DMS 273 (cell line): Measurements from ENCODE around the gene ARSG.
"Not testable (repeated sequence)": the region's sequence is repeated elsewhere in the genome, so short reads cannot be mapped to it uniquely, and the experiment has no call there.

Experiments used
- DNase-seq: peaks from one replicate; lab custom pipeline; 2025; ENCODE audit not compliant: unreplicated experiment; lab: John Stamatoyannopoulos, UW

Gene ARSG

DNA sequence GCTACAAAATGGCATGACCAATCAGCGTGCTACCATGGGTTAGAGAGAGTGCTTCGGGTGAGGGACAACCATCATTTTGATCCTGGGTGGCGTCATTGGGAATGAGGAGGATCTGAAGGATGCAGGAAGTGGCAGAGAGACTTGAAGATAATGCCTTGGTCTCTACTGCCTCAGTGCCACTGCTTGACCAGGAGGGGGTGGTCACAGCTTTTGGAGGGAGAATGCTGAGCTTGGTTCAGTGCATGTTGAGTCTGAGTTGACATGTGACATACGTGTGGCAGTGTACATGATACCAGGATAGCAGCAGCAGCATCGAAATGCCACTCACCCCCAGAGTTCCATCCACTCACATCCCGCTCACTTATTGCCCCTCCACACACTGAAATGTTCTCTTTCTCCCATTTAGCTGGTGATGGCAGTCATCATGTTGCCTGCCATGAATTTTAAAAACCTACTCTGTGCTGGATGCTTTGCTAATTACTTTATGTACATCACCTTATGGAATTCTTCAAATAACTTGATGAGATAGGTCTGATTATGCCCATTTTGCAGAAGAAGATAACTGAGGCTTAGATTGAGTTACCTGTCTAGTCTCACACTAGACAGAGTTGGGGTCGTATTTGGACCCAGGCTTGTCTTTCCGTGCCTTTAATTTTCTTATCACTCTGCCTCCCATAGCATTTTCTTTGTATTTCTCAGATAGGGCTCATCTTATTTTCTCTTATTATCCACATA lies 36.7 kb downstream of the ARSG start:
- DNase-seq: no peak

DNA sequence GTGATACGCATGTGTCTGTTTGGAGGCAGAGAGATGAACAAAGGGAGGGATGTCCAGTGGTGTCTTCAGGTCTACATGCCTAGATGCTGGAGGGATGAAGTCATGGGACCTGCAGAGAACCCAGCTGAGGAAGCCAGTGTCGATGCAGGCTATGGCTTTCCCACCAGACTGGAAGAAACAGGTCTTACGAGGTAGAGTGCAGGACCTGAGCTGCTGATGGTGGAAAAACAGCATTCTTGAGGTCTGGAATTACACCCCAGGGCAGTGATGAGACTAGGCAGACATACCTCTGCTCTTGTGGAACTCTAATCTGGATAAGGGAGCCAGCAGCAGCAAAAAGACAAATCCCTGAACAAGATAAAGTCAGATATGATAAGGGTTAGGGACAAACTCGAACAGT lies 37.4 kb downstream of the ARSG start:
- DNase-seq: no peak

DNA sequence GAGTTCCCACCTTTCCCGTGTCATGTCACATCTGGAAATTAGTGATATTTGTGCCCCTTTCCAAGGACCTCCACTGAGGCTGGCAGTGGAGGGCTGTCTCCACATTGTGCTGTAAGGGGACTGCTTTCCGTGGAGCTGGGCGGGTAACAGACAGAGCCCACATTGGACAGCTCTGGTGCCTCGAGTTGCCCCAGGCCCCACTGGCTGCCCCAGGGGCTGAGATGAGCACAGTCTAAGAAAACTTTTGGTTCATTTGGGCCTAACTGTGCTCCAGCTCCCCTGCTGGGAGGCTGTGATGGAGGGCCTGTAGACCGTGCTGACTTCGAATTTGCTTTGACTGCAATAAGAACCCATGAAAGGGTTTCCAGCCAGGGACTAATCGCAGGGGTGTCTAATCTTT lies 38.0 kb downstream of the ARSG start:
- no peak for DNase-seq

DNA sequence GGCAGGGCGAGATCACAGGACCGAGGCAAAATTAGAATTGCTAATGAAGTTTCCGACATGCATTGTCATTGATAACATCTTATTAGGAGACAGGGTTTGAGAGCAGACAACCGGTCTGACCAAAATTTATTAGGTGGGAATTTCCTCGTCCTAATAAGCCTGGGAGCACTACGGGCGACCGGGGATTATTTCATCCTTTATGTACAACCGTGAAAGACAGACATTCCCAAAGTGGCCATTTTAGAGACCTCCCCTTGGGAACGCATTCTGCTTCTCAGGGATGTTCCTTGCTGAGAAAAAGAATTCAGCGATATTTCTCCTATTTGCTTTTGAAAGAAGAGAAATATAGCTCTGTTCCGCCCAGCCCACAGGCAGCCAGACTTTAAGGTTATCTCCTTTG lies 40.6 kb downstream of the ARSG start:
- peak; percentile 22 for DNase-seq

DNA sequence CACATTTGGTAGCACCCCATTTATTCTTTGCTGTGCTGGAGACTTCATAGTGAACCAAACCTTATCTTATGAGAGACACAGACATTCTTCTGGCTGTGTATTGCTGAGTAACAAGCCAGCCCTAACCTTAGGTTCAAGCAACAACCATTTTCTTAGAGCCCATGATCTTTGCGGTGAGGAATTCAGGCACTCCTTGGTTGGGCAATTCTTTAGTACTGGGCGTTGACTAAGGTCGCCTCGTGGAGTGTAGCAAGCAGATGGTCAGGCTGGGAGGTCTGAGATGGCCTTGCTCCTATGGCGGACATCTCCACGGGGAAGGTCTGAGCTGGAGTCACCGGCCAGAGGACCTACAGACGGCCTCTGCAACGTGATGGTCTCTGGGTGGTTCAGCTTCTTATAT lies 43.1 kb downstream of the ARSG start:
- DNase-seq: no peak

DNA sequence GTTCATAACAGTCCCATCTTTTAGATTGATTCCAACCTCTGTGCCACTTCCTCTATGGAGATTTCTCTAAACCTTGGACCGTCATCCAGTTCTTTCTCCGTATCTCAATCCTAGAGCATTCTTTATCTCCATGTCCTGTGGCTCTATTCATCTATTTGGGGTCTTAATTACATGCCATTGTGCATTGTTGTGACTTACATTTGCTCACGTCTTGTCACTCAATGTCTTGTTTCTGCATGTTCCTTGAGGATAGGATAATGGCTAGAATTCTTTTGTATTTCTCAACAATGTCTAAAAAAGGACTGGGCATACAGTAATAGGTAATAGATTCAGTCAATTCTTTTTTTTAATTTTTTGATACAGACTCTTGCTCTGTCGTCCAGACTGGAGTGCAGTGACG lies 50.2 kb downstream of the ARSG start:
- no peak for DNase-seq

DNA sequence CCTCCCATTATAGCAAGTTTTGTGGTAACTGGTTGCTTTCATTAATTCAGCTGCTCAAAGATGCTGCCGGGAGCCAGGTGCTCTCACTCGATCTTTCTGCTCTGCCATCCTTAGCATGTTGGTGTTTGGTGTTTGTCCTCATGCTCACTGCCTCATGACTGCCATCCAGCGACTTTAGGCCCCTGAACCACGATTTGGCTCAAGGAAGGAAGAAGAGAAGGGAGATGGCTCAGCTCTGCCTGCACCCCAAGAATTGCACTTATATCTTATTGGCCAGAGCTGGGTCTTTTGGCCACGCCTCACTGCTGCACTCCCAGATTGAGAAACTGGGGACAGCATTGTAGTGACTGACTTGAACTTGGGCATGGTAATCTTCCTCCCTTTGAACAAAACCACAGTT lies 52.7 kb downstream of the ARSG start:
- DNase-seq: no peak

DNA sequence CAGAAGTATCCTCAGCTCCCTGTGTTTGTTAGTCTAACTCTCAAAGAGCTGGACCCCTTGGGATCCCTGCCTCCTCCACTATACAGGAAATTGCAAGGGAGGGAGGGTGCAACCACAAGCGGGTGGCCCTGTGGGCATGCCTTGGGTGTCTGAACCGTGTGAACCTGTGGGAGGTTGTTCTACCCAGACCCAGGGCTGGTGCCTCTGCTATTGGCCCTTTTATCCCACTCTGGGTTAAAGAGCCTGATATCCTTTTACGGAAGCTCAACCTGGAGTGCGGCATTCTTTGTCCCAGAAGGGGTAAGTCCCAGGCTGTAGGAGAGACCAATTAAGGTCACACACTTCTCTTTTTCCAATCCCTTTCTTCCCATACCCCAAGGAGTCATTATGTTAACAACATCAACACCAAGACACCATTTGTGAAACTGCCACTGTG lies 53.4 kb downstream of the ARSG start:
- DNase-seq: no peak

DNA sequence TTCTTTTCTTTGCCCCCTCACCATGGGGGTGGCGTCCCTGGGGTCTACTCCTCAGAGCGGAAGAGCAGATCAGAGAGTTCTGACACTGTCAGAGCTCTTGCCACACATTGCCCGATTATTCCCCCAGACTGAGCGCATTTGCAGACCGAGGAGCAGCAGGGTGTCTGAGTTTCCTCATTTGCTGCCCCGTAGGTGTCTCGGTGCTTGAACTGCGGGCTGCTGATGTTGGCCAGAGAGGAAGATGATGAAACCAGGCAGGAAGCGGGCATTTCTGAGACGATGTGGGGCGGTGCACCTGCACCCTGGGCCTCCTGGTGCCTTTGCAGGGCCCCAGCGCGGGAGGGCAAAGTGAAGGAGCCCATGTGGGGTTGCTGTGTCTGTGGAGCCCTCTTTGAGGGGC lies 55.2 kb downstream of the ARSG start:
- DNase-seq: no peak

DNA sequence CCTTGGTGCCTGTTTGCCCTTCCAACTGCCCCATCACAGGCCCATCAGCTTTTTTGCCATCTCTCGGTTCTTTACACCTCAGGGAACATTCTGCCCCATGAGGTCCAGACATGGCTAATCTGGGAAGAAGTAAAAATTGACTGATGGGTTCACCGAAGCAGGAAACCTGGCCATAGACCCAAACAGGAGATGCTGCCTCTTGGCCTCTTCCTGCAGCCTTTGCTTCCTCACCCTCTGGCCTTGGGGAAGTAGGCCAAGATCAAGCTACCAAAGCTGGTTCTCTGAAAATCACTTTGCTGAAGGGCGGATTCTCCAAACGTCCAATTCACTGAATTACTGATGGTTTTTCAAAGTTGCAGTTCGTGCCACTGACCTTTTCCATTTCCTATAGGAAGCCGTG lies 56.1 kb downstream of the ARSG start:
- no peak for DNase-seq

DNA sequence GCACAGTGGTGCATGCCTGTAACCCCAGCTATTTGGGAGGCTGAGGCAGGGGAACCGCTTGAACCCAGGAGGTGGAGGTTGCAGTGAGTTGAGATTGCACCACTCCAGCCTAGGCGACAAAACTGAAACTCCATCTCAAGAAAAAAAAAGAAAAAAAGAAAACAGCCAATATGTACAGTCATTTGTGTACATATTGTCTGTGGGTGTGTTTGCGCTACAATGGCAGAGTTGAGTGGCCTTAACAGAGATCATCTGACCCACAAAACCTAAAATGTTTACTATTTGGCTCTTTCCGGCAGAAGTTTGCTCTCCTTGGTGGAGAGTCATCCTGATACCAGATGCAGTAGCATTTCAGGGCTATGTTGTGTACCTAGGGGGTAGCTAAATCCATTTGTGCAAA lies 57.9 kb downstream of the ARSG start:
- DNase-seq: no peak

DNA sequence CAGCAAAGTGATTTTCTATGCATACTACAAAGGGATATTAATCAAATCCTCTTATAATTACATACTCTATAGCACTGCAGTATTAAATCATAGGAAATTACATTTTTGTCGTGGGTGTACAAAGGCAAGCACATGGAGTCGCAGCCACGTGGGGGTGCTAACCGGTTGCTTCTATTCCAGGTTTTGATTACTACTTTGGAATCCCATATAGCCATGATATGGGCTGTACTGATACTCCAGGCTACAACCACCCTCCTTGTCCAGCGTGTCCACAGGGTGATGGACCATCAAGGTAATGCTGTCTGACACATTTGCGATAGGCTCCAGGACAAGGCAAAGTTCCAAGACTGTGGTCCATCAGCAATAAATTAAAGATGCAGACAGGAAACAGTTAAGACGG lies 60.1 kb downstream of the ARSG start:
- no peak for DNase-seq

DNA sequence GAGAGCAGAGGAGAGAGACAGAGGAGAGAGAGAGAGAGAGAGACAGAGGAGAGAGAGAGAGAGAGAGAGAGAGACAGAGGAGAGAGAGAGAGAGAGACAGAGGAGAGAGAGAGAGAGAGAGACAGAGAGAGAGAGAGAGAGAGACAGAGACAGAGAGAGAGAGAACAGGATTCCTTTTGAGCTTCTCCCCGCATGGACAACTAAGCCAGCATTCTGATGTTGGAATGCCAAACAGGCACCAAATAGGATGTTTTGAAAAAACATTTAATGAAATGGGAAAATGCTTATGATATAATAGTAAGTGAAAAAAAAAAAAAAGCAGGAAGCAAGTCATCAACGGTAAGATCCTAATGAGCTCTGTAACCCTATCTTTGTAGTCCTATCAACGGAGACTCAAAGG lies 60.7 kb downstream of the ARSG start:
- DNase-seq: no peak

DNA sequence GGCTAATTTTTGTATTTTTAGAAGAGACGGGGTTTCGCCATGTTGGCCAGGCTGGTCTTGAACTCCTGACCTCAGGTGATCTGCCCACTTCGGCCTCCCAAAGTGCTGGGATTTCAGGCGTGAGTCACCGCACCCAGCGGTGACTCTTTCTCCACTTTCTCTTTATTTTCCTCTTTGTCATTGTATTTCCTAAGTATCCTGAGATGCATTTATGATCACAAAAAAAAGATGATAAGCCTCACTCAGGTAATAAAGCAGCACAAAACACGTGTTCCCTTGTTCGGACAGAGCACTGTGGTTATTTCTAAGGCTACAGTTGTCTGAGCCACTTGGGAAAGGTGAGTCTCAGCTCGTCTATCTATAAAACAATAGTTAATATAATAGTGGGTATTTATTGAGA lies 61.4 kb downstream of the ARSG start:
- not testable (repeated sequence) for DNase-seq

DNA sequence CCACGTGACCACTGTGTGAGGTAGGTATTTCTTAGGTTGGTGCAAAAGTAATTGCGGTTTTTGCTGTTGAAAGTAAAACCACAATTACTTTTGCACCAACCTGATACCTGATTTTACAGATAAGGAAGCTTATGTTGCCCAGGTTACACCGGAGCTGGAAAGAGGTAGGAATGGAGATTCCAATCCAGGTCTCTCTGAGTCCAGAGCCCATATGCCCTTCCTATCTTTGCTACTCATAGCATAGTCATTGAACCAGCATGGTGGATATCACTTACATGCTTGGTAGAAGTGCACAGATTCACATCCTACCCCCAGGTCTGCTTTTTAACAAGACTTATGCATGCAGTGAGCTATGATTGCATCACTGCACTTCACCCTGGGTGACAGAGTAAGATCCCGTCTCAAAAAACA lies 61.8 kb downstream of the ARSG start:
- no peak for DNase-seq

DNA sequence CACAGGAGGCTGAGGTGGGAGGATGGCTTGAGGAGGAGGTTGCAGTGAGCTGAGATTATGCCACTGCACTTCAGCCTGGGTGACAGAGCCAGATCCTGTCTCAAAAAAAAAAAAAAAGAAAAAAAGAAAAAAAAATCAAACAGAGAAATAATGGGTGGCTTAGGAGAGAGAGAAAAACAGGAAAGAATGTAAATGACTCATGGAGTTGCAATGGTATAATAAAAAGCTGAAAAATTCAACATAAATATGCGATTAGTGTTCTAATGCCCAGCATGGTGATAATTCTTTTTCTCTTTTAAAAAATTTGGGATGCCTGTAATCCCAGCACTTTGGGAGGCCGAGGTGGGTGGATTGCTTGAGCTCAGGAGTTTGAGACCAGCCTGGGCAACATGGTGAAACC lies 63.0 kb downstream of the ARSG start:
- DNase-seq: not testable (repeated sequence)

DNA sequence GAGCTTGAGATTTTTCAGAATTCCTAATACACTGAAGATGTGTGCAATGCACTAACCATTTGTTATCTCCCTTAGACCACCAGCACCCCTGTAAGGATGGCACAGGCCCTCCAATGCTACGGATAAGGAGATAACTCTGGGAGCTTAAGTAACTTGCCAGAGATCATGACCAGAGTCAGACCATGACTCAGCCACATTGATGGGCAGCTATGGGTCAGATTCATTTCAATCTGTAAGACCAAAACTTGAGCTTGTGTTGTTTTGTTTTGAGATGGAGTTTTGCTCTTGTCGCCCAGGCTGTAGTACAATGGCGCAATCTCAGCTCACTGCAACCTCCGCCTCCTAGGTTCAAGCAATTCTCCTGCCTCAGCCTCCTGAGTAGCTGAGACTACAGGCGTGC lies 63.8 kb downstream of the ARSG start:
- DNase-seq: not testable (repeated sequence)

DNA sequence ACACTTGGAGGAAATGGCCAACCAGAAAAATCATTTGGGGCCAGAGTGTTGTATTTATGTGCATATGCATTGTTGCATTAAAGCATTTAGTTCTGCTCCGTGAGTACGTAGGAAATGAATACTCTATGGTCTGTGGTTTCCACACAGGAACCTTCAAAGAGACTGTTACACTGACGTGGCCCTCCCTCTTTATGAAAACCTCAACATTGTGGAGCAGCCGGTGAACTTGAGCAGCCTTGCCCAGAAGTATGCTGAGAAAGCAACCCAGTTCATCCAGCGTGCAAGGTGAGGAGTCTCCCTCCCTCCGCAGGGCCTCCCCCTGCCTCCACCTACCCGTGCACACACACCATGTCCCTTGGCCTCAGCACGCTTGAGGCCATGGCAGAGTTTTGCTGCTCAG lies 65.2 kb downstream of the ARSG start:
- no peak for DNase-seq

DNA sequence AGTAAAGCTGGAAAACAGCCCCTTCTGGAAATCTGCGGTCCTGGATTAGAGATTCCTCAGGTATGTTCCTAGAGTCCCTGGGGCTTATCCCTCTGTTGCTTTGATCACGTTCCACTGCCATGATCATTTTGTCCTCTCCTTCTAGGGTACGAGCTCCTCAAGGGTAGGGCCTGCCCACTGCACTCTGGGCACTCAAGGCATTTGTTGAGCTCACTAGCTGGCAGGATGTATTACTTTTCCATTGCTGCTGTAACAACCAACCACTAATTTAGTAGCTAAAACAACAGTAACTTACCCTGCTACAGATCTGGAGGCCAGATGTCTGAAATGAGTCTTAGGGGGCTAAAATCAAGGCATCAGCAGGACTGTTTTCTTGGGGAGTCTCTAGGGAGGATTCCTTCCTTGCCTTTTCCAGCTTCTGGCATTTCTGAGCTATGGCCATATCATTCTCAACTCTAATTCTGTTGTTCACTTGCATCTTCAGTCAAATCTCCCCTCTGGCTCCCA lies 65.7 kb downstream of the ARSG start:
- no peak for DNase-seq

DNA sequence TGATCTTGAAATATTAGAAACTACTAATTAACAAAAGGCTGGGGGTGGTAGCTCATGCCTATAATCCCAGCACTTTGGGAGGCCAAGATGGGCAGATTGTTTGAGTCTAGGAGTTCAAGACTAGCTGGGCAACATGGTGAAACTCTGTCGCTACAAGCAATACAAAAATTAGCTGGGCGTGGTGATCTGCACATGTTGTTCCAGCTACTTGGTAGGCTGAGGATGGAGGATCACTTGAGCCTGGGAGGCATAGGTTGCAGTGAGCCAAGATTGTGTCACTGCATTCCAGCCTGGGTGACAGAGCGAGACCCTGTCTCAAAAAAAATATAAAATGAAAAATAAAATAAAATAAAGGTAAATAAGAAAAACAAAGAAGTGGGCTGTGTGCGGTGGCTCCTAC lies 66.6 kb downstream of the ARSG start:
- DNase-seq: no peak

DNA sequence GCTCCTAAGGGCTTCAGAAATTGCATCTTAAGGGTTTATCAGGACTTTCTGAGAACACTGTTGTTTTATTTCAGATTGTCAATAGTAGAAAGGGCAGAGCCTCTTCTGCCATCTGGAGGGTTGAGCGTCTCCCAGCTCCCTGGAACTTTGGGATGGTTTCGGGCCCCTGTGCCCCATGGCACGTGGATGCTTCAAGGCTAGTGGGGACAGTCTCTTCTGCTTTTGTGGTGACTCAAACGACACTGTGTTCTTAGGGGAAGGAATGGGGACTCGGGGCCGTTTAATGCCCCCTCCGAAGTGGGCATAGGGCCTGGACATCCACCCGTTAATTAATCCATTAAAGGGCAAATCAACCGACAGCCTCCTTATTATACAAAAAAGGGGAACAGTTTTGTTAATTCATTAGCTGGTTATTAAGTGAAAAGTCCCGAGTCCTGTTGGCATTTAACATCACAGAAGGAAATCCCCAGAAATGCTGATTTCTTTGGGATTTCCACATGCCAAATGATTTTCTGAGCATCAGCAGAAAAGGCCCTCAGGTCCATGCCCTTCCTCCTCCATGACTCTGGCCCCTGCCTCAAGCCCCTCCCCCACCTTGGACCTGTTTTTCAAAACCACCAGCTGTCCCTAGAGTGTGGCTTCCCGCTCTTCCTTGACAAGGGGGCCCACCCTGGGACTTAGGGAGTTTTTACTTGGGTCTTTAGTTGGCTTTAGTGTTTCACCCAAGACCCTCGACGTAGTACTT lies 68.7 kb downstream of the ARSG start:
- DNase-seq: peak; percentile 10

DNA sequence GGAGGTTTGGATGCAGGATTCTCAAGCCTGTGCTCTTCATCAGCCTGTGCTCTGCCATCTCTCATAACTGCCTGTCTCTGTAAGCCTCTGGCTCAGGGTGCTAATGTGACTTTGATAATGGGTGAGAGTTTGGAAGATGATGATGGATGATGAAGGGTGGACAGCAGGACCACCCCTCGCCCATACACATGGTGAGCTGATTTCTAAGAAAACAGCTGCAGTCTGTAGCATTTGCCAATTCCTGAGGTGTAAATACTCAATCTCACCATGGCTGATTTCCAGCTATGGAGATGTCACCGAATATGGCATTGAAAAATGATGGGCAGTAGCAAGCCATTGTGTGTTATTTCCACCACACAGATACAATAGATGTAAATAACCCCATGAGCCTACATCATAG lies 74.2 kb downstream of the ARSG start:
- DNase-seq: no peak

DNA sequence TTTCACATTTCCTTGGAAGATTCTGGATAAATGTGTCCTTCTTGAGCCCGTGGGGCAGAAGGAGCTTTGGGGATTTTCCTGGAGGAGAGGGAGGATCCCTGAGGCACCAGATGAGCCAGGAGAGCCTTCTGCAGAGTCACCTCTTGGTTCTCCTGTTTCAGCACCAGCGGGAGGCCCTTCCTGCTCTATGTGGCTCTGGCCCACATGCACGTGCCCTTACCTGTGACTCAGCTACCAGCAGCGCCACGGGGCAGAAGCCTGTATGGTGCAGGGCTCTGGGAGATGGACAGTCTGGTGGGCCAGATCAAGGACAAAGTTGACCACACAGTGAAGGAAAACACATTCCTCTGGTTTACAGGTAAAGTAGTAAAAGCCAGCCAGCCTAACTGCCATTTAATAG lies 77.1 kb downstream of the ARSG start:
- DNase-seq: no peak
